Left ventricle myocardium inferior (tissue), 1 donor: ENCODE results near the gene CYB5R2. TPM values are rescaled to one million over a fixed set of nuclear protein-coding genes. Genes with fewer than 3 reads are reported as not detected.

Source experiments
- DNase-seq: peaks from one replicate; pipeline ENCODE4 v3.0.0-alpha.2; 2020
- H3K27ac ChIP-seq: fragments of 200-600 bp; replicated peaks from 2 replicates; pipeline ENCODE4 v1.8.0; 2021
- H3K27me3 ChIP-seq: fragments of 200-600 bp; 2 replicates; pipeline ENCODE4 v1.8.0; 2021; ENCODE audit warnings: low read depth
- H3K36me3 ChIP-seq: fragments of 200-600 bp; 2 replicates; pipeline ENCODE4 v1.8.0; 2021
- H3K4me1 ChIP-seq: fragments of 200-600 bp; 2 replicates; pipeline ENCODE4 v1.8.0; 2021
- H3K4me3 ChIP-seq: fragments of 200-600 bp; 2 replicates; pipeline ENCODE4 v1.8.0; 2021; ENCODE audit warnings: mild to moderate bottlenecking, moderate library complexity
- H3K9me3 ChIP-seq: fragments of 200-600 bp; replicated peaks from 2 replicates; pipeline ENCODE4 v1.8.0; 2021
- intact Hi-C: fragments of 100-400 bp; cut with micrococcal nuclease; formaldehyde crosslinking; loops from one replicate; pipeline ENCODE4 v1.11.0; 2022
- total RNA-seq: library from RNA; stranded (reverse); fragmentation: NEBNext Ultra II Directional; extraction: Animal tissue kit (Norgen Biotek cat#: 25700); gene quantifications from one replicate; pipeline ENCODE4 v1.2.1, GENCODE V29; 2021
- TF ChIP-seq, protein P1 (sequence below): fragments of 200-600 bp; IDR thresholded peaks from 2 replicates; pipeline ENCODE4 v1.8.0; 2021; ENCODE audit warnings: antibody characterized with exemption, mild to moderate bottlenecking, borderline replicate concordance
- donor health status: DM: no; HTN: yes; CAD: no; lungs with severe emphysema.

The CYB5R2 gene
- total RNA-seq, 1 donor from 2014 or later: 1.8 TPM

DNA sequence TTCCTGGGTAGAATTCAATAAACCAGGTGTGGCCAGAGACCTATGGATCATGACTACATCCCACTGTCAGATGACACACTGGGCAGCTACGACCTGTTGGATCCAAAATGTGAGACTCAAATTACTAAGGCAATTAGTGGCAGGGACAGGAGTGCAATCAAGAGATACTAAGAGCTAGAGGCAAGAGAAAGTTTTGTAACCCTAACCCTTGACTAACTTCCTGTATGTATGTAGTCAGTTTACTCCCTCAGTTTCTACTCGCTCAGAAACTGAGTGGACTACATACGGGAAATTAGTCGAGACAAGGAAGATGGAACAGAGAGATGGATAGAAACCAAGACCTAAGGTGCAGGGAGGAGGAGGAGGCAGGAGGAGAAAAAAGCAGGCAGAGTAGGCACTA lies 2.7 kb downstream of the CYB5R2 start:
- no peaks in the 10 kb centered on the region for H3K9me3 ChIP-seq
- DNase-seq: no peak
- no peak overlapping the region for H3K4me3 ChIP-seq
- TF ChIP-seq, protein P1, sequence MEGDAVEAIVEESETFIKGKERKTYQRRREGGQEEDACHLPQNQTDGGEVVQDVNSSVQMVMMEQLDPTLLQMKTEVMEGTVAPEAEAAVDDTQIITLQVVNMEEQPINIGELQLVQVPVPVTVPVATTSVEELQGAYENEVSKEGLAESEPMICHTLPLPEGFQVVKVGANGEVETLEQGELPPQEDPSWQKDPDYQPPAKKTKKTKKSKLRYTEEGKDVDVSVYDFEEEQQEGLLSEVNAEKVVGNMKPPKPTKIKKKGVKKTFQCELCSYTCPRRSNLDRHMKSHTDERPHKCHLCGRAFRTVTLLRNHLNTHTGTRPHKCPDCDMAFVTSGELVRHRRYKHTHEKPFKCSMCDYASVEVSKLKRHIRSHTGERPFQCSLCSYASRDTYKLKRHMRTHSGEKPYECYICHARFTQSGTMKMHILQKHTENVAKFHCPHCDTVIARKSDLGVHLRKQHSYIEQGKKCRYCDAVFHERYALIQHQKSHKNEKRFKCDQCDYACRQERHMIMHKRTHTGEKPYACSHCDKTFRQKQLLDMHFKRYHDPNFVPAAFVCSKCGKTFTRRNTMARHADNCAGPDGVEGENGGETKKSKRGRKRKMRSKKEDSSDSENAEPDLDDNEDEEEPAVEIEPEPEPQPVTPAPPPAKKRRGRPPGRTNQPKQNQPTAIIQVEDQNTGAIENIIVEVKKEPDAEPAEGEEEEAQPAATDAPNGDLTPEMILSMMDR: no peak
- H3K4me1 ChIP-seq: peaks cover 22% of the 10 kb centered on the region
- H3K36me3 ChIP-seq: peaks cover 15% of the 10 kb centered on the region
- peaks cover 41% of the 10 kb centered on the region for H3K27me3 ChIP-seq
- H3K27ac ChIP-seq: no peak overlapping the region
- intact Hi-C loops: no loop called here

DNA sequence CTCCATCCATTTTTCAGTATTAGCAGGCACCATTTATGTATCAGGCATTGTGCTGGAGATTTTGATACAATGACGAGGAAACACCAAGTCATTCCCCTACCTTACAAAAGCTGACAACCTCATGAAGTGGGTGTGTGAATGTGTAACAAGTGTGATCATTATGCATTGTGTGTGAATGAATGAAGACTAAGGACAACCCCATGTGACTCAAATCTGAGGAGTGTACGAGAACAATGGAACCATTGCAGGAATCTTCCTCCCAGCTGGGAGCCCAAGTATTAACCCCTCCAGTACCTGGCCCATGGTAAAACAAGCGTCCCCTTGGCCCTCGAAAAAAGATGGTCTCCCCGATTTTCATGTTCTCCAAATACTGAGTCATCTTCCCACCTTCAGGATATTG lies 4.4 kb downstream of the CYB5R2 start:
- peaks cover 23% of the 10 kb centered on the region for H3K27me3 ChIP-seq
- H3K36me3 ChIP-seq: peaks cover 24% of the 10 kb centered on the region
- no peak for DNase-seq
- H3K4me1 ChIP-seq: peaks cover 19% of the 10 kb centered on the region
- no peak overlapping the region for H3K27ac ChIP-seq
- intact Hi-C loops: no loop called here
- no peaks in the 10 kb centered on the region for H3K9me3 ChIP-seq
- TF ChIP-seq, protein P1: no peak
- no peak overlapping the region for H3K4me3 ChIP-seq

DNA sequence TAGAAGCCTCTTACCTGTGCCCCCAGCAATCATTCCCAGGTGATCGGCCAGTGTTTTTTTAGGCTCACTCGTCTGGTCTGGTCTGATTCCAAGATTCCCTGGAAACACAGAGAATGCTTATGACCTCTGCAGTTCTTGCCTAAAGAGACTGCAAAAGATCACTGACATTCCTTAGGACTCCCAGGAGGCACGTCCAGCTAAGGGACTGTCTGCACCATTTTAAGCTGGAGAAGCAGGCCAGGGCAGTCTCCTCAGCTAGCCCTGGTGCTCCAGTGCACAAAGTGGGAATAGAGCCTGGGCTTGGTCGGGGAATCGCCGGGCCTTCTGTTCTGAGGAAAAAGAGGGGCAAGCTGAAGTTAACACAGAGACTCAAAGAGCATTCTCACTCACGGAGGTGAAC lies 4.8 kb downstream of the CYB5R2 start:
- Histone ChIP-seq H3K4me1 (peaks cover 14% of the 10 kb centered on the region), H3K36me3 (peaks cover 24% of the 10 kb centered on the region), H3K4me3 (no peak overlapping the region), H3K27me3 (peaks cover 19% of the 10 kb centered on the region), H3K27ac (no peak overlapping the region), H3K9me3 (no peaks in the 10 kb centered on the region)
- intact Hi-C loops: no loop called here
- TF ChIP-seq, protein P1: no peak
- DNase-seq: no peak

DNA sequence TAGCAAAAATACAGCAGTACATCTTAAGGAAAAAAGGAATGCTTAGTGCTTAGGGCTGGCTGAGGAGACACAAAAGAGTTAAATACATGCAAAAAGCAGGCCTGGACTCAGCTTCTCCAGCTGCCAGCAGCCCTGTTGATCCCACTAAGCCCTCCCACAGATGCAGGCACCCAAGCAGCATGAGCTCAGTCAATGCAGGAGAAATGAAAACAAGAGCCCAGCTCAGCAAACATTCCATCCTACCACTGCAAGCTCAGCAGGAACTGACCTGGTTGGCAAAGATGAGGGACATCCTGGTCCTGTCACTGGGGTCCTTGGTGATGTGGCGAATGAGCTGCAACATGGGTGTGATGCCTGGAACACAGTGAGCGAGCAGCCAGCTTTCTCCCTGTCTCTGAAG lies 5.8 kb downstream of the CYB5R2 start:
- peaks cover 24% of the 10 kb centered on the region for H3K36me3 ChIP-seq
- H3K27me3 ChIP-seq: peaks cover 9% of the 10 kb centered on the region
- no peak overlapping the region for H3K4me3 ChIP-seq
- DNase-seq: no peak
- H3K9me3 ChIP-seq: no peaks in the 10 kb centered on the region
- no peak overlapping the region for H3K27ac ChIP-seq
- peaks cover 4% of the 10 kb centered on the region for H3K4me1 ChIP-seq
- intact Hi-C loops: no loop called here
- TF ChIP-seq, protein P1: no peak

DNA sequence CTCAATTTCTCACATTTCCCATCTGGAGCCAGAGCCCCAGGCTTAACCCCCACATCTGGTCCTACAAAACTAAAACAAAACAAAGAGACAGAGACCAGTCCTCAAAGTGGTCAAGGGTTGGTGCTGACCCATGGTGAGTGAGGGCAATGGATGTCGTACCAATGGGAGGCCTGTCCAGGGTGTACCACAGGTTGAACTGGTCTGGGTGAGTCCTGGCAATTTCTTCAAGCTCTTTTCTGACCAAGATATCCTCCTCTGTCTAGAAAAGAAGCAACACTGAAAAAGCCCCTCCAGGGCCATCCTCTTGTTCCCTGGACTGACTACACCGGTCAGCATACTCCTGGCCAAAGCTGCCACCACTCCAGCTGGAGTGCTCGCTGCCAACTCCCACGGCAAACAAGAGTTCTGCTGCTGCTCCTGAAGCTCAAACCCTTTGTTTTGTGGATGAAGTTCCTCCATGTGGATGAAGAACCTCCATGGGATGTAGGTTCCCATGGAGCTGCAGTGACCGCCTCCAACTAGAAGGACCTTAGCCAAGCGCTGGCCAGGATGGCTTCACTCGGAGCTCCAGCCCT lies 6.9 kb downstream of the CYB5R2 start:
- H3K36me3 ChIP-seq: peaks cover 24% of the 10 kb centered on the region
- H3K27me3 ChIP-seq: no peaks in the 10 kb centered on the region
- no peaks in the 10 kb centered on the region for H3K9me3 ChIP-seq
- TF ChIP-seq, protein P1: no peak
- H3K27ac ChIP-seq: no peak overlapping the region
- intact Hi-C loops: no loop called here
- peaks cover 4% of the 10 kb centered on the region for H3K4me1 ChIP-seq
- no peak overlapping the region for H3K4me3 ChIP-seq
- no peak for DNase-seq
